ENCODE data around the gene THAP11. TPM values are rescaled to one million over a fixed set of nuclear protein-coding genes. Genes with fewer than 3 reads are reported as not detected.
A peak's percentile ranks its signal among the peaks of the same experiment; 100 is the strongest.

Gene THAP11
- total RNA-seq, 1 experiment from 2014 or later: 46.5 TPM

DNA sequence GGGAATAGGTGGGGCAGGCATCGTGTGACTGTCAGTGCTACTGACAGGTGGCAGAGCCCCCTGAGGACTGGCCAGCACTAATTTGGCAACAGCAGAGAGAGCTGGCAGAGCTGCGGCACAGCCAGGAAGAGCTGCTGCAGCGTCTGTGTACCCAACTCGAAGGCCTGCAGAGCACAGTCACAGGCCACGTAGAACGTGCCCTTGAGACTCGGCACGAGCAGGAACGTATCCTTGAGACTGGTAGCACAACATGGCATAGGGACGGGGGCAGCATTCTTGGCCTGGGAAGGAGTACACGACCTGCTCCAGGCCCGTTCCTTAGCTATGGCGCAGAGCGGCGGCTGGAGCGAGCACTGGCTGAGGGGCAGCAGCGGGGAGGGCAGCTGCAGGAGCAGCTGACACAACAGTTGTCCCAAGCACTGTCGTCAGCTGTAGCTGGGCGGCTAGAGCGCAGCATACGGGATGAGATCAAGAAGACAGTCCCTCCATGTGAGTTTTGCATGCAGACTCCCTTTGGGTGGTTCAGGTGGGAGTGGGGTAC lies 39.6 kb downstream of the THAP11 start:
- Mint-ChIP-seq H3K9me3 (no peaks in the 10 kb centered on the region), H3K27ac (no peak overlapping the region), H3K27me3 (ENCODE audit: low read depth) (no peaks in the 10 kb centered on the region), H3K4me3 (no peak overlapping the region), H3K36me3 (peaks cover 51% of the 10 kb centered on the region), H3K4me1 (peaks cover 21% of the 10 kb centered on the region)
- DNase-seq (ENCODE audit: low spot score): no peak
- TF ChIP-seq, protein P1, sequence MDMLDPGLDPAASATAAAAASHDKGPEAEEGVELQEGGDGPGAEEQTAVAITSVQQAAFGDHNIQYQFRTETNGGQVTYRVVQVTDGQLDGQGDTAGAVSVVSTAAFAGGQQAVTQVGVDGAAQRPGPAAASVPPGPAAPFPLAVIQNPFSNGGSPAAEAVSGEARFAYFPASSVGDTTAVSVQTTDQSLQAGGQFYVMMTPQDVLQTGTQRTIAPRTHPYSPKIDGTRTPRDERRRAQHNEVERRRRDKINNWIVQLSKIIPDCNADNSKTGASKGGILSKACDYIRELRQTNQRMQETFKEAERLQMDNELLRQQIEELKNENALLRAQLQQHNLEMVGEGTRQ (CRISPR knock-in tag; IDR thresholded peaks at IDR 0.05): no peak
- TF ChIP-seq, protein P2, sequence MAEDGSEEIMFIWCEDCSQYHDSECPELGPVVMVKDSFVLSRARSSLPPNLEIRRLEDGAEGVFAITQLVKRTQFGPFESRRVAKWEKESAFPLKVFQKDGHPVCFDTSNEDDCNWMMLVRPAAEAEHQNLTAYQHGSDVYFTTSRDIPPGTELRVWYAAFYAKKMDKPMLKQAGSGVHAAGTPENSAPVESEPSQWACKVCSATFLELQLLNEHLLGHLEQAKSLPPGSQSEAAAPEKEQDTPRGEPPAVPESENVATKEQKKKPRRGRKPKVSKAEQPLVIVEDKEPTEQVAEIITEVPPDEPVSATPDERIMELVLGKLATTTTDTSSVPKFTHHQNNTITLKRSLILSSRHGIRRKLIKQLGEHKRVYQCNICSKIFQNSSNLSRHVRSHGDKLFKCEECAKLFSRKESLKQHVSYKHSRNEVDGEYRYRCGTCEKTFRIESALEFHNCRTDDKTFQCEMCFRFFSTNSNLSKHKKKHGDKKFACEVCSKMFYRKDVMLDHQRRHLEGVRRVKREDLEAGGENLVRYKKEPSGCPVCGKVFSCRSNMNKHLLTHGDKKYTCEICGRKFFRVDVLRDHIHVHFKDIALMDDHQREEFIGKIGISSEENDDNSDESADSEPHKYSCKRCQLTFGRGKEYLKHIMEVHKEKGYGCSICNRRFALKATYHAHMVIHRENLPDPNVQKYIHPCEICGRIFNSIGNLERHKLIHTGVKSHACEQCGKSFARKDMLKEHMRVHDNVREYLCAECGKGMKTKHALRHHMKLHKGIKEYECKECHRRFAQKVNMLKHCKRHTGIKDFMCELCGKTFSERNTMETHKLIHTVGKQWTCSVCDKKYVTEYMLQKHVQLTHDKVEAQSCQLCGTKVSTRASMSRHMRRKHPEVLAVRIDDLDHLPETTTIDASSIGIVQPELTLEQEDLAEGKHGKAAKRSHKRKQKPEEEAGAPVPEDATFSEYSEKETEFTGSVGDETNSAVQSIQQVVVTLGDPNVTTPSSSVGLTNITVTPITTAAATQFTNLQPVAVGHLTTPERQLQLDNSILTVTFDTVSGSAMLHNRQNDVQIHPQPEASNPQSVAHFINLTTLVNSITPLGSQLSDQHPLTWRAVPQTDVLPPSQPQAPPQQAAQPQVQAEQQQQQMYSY (CRISPR knock-in tag; IDR thresholded peaks at IDR 0.05): no peak
- TF ChIP-seq, protein P3, sequence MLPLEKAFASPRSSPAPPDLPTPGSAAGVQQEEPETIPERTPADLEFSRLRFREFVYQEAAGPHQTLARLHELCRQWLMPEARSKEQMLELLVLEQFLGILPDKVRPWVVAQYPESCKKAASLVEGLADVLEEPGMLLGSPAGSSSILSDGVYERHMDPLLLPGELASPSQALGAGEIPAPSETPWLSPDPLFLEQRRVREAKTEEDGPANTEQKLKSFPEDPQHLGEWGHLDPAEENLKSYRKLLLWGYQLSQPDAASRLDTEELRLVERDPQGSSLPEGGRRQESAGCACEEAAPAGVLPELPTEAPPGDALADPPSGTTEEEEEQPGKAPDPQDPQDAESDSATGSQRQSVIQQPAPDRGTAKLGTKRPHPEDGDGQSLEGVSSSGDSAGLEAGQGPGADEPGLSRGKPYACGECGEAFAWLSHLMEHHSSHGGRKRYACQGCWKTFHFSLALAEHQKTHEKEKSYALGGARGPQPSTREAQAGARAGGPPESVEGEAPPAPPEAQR (CRISPR knock-in tag; IDR thresholded peaks at IDR 0.05): no peak
- TF ChIP-seq MXD4 (CRISPR knock-in tag; IDR thresholded peaks at IDR 0.05; ENCODE audit: borderline replicate concordance): no peak
- no peak for TF ChIP-seq NR2C2 (CRISPR knock-in tag; IDR thresholded peaks at IDR 0.05)
- no peak for TF ChIP-seq HMGA2 (CRISPR knock-in tag; IDR thresholded peaks at IDR 0.05)
- TF ChIP-seq FOXK1 (CRISPR knock-in tag; IDR thresholded peaks at IDR 0.05): no peak
- ChIA-PET POLR2A (interaction anchor here (1.1 kb wide), 1 partner anchor 10 kb away, joined by 4 read pairs; no protein-coding TSS in a partner anchor), CTCF (interaction anchor here (1.1 to 5.5 kb wide), 3 partner anchors 10 to 60 kb away, joined by 3 to 144 read pairs (median 61); partner anchors contain the start of genes CTRL and LCAT)
- no peak for ATAC-seq

DNA sequence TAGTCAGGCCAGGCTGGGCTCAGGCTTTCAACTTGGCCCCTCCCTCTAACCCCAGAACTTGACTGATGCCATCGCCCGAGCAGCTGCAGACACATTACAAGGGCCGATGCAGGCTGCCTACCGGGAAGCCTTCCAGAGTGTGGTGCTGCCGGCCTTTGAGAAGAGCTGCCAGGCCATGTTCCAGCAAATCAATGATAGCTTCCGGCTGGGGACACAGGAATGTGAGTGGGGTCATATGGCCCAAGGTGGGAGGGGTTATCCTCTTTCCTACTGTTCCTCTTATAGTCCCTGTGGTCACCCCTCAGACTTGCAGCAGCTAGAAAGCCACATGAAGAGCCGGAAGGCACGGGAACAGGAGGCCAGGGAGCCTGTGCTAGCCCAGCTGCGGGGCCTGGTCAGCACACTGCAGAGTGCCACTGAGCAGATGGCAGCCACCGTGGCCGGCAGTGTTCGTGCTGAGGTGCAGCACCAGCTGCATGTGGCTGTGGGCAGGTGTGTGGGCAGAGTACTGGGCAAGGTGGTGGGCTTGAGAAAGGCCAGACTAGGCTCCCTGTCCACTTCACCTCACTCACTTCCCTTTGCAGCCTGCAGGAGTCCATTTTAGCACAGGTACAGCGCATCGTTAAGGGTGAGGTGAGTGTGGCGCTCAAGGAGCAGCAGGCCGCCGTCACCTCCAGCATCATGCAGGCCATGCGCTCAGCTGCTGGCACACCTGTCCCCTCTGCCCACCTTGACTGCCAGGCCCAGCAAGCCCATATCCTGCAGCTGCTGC lies 40.4 kb downstream of the THAP11 start:
- Mint-ChIP-seq H3K27ac (no peak overlapping the region), H3K27me3 (ENCODE audit: low read depth) (no peaks in the 10 kb centered on the region), H3K9me3 (no peaks in the 10 kb centered on the region), H3K36me3 (peaks cover 42% of the 10 kb centered on the region), H3K4me1 (peaks cover 23% of the 10 kb centered on the region), H3K4me3 (no peak overlapping the region)
- DNase-seq (ENCODE audit: low spot score) (no peak), ATAC-seq (no peak)
- ChIA-PET CTCF (interaction anchor here (0.9 to 5.5 kb wide), 12 partner anchors 8 to 362 kb away, joined by 3 to 144 read pairs (median 22); partner anchors contain the start of genes CTRL, EDC4, LCAT and PSKH1), POLR2A (interaction anchor here (1.1 to 2.6 kb wide), 3 partner anchors 10 to 44 kb away, joined by 3 to 9 read pairs (median 4); partner anchors contain the start of gene PSKH1)
- TF ChIP-seq MXD4 (CRISPR knock-in tag; IDR thresholded peaks at IDR 0.05; ENCODE audit: borderline replicate concordance): no peak
- TF ChIP-seq FOXK1 (CRISPR knock-in tag; IDR thresholded peaks at IDR 0.05): no peak

DNA sequence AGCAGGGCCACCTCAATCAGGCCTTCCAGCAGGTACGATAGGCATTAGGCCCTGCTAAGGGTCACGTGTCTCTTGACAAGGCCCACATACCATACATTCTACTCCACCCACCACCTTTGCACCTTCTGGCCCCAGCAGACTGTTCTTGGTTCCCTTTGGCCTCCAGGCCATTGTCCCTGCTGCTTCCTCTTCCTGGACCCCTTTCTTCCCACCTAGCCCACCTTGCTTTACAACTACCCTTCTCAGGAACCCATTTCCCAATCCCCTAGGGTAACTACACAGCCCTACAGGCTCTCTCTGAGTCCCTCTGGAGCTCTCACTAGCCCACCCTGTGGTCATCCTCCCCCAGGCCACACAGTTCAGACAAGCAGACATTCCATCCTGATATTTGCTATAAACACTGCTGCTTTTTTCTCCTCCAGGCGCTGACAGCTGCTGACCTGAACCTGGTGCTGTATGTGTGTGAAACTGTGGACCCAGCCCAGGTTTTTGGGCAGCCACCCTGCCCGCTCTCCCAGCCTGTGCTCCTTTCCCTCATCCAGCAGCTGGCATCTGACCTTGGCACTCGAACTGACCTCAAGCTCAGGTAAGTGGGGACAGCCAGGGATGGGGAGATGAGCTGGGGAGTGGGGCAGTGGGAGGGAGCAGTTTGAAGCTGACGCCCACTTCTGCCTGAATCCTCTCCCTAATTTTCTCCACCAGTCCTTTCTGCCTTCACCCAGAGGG lies 41.2 kb downstream of the THAP11 start:
- no peak for DNase-seq (ENCODE audit: low spot score)
- Mint-ChIP-seq H3K27me3 (ENCODE audit: low read depth) (no peaks in the 10 kb centered on the region), H3K36me3 (peaks cover 37% of the 10 kb centered on the region), H3K4me1 (peaks cover 23% of the 10 kb centered on the region), H3K4me3 (no peak overlapping the region), H3K9me3 (no peaks in the 10 kb centered on the region), H3K27ac (peak overlapping the region; percentile 40; the same call in 1 of the 2 replicates)
- CTCF ChIA-PET: interaction anchor here (0.5 to 5.5 kb wide), 47 partner anchors 9 to 402 kb away, joined by 3 to 144 read pairs (median 7); partner anchors contain the start of genes CTRL, EDC4, ESRP2 and GFOD2
- POLR2A ChIA-PET: interaction anchor here (0.6 to 3.8 kb wide), 9 partner anchors 10 to 211 kb away, joined by 3 to 30 read pairs (median 4); partner anchors contain the start of genes PSKH1 and PSMB10
- ATAC-seq: no peak
- TF ChIP-seq, protein P4, sequence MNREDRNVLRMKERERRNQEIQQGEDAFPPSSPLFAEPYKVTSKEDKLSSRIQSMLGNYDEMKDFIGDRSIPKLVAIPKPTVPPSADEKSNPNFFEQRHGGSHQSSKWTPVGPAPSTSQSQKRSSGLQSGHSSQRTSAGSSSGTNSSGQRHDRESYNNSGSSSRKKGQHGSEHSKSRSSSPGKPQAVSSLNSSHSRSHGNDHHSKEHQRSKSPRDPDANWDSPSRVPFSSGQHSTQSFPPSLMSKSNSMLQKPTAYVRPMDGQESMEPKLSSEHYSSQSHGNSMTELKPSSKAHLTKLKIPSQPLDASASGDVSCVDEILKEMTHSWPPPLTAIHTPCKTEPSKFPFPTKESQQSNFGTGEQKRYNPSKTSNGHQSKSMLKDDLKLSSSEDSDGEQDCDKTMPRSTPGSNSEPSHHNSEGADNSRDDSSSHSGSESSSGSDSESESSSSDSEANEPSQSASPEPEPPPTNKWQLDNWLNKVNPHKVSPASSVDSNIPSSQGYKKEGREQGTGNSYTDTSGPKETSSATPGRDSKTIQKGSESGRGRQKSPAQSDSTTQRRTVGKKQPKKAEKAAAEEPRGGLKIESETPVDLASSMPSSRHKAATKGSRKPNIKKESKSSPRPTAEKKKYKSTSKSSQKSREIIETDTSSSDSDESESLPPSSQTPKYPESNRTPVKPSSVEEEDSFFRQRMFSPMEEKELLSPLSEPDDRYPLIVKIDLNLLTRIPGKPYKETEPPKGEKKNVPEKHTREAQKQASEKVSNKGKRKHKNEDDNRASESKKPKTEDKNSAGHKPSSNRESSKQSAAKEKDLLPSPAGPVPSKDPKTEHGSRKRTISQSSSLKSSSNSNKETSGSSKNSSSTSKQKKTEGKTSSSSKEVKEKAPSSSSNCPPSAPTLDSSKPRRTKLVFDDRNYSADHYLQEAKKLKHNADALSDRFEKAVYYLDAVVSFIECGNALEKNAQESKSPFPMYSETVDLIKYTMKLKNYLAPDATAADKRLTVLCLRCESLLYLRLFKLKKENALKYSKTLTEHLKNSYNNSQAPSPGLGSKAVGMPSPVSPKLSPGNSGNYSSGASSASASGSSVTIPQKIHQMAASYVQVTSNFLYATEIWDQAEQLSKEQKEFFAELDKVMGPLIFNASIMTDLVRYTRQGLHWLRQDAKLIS (CRISPR knock-in tag; IDR thresholded peaks at IDR 0.05; ENCODE audit: borderline replicate concordance): no peak
- TF ChIP-seq, protein P5, sequence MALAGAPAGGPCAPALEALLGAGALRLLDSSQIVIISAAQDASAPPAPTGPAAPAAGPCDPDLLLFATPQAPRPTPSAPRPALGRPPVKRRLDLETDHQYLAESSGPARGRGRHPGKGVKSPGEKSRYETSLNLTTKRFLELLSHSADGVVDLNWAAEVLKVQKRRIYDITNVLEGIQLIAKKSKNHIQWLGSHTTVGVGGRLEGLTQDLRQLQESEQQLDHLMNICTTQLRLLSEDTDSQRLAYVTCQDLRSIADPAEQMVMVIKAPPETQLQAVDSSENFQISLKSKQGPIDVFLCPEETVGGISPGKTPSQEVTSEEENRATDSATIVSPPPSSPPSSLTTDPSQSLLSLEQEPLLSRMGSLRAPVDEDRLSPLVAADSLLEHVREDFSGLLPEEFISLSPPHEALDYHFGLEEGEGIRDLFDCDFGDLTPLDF (CRISPR knock-in tag; IDR thresholded peaks at IDR 0.05): no peak
- TF ChIP-seq ESRRA (CRISPR knock-in tag; IDR thresholded peaks at IDR 0.05; ENCODE audit: borderline replicate concordance): no peak
- TF ChIP-seq, protein P3 (CRISPR knock-in tag; IDR thresholded peaks at IDR 0.05): no peak
- TF ChIP-seq, protein P6, sequence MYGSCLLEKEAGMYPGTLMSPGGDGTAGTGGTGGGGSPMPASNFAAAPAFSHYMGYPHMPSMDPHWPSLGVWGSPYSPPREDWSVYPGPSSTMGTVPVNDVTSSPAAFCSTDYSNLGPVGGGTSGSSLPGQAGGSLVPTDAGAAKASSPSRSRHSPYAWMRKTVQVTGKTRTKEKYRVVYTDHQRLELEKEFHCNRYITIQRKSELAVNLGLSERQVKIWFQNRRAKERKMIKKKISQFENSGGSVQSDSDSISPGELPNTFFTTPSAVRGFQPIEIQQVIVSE (CRISPR knock-in tag; IDR thresholded peaks at IDR 0.05; ENCODE audit: borderline replicate concordance): no peak
- no peak for TF ChIP-seq EMX1 (CRISPR knock-in tag; IDR thresholded peaks at IDR 0.05)
- no peak for TF ChIP-seq GTF2I (CRISPR knock-in tag; conservative IDR thresholded peaks at IDR 0.05)
